Activated effector memory CD4-positive, alpha-beta T cell treated with Interleukin-2 at 50 U/mL for 16 hours (primary cell): ENCODE measurements around the gene ADAM19.

Experiments
- DNase-seq: peaks from one replicate; pipeline ENCODE4 v3.0.0-alpha.2; 2020

Gene ADAM19

DNA sequence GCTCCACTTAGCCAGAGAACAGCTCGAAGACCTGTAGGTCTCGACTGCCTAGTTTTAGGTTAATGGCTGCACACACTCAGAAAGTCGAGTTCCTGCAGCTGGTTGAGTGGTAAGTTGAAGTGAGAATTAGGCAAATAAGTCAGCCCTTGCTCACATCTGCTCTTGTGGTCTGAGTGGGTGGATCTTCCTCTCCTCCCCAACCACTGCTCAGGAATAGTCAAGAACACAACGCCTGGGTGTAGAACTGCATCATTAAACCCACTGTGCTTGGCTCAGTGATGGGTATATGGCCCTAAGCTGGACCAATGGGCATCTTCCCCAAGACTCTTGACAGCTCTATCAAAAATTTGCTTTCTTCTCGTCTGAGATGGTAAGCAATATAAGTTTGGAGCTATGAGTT, 20.9 kb upstream of the ADAM19 start:
- no peak for DNase-seq

DNA sequence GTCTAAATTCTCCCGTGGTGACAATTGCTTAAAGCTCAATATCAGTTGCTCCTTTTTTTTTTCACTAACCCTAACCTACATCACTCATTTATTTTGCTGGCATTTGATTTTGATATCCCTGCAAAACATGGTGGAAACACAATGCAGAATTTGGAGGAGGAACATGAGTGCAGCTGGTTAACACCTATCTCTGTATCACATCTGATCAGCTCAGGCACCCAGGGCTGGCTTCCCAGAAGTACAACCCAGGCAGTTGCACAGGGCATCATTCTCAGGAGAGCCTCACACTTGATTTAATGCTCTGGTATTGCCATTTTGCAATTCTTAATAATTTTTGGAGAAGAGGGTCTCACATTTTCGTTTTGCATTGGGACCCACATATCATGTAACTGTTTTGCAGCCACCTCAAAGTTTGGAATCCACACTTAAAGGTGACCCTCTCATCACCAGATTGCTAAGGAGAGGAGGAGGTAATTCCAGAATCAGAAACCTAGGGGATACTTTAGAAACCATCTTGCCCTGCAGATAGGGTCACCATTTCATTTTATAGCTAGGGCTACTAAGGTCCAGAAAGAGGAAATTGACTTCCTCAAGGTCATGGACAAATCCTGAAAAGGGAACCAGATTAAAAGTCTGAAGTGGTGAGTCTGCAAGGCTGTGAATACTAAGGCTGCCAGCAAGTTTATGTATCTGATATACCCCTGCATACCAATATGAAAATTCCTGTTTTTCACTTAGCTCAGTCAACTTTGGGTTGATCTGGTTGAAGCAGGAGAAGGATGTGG, 19.3 kb upstream of the ADAM19 start:
- DNase-seq: no peak

DNA sequence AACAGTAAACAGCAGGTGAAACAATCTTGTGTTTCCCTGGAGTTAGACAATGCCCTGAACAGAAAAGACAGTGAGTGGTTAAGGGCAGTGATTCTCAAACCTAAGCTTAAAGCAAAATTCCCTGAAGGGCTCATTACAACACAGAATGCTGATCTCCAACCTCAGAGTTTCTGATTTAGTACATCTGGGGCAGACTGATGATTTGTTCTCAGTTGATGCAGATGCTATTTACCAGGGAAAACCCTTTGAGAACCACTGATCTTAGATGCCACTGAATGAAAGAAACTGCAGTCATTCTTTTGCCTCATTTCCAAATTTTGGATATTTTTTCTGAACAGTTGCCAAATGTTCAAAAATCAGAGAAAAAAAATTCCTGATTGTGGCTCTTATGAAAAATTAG, 18.7 kb upstream of the ADAM19 start:
- no peak for DNase-seq

DNA sequence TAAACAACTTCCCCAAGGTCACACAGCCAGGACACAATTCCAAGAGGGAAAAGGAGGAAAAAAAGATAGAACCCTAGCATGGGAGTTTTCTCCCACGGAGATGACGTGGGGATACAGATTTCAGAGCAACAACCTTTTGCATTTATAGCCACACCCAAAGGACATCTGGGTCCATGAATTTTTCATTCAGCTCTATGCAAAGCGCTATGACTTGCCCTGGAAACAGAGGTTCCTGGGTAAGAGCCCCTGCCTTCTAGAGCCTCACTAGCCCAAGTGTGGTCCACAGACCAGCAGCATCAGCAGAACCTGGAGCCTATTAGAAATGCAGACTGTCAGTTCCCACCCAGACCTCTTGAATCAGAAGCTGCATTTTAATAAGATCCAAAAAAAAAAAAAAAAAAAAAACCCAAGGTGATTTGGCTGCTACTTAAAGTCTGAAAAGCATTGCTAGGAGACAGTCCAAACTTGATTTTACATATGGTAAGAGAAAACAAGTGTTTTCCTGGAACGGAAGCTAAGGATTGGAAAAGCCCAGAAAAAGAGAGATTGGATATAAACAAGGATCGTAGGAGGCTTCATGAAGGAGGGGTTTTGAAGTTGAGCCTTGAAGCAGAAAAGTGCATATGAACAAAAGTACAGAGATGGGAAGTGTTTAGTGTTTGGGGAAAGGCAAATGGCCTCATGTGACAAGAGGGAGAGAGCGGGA, 17.6 kb upstream of the ADAM19 start:
- DNase-seq: no peak

DNA sequence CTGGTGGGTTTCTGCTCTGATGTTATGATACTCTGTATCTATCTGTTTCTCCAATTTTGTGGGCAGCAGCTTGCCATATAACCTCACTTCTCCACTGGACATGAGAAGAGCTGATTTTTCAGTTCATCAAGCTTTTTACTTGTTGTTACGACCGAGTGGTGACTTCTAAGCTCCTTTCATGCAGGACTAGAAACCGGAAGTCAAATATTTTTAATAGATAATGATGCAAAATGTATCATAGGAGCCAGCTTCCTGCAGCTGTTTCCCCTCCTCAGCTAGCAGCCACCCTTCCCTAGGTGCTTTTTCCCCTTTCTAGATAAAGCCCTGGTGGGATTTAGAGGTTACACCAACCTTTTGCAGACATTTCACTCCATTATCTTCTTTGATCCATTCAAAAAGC, 17.0 kb upstream of the ADAM19 start:
- no peak for DNase-seq

DNA sequence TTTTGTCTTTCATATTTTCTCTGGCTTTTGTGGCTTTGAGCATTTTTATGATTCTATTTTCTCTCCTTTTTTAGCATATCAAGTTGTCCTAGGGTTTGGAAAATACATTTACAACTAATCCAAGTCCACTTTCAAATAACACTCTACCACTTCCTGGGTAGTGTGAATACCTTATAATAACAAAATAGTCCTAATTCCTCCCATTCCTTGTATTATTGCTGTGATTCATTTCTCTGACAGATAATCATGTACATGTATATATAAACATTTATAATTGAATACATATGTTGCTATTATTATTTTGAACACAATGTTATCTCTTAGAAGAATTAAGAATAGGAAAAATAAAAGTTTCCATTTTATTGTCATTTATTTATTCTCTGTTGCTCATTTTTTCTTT, 14.9 kb upstream of the ADAM19 start:
- DNase-seq: no peak

DNA sequence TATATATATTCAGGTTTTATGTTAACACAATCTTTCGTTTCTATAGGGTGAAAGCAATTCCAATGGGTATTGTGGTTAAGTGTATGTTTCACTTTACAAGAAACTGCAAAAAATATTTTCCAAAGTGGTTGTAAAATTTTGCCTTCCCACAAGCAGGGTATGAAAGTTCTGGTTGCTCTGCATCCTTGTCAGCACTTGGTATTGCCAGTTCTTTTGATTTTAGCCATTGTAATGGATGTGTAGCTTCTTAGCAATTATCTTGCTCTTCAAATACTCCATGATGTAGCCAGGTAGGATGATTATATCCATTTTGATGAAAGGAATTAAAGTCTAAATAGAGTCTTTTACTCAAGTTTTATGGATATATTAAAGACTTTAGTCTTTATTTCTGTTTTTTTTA, 9.1 kb upstream of the ADAM19 start:
- DNase-seq: no peak

DNA sequence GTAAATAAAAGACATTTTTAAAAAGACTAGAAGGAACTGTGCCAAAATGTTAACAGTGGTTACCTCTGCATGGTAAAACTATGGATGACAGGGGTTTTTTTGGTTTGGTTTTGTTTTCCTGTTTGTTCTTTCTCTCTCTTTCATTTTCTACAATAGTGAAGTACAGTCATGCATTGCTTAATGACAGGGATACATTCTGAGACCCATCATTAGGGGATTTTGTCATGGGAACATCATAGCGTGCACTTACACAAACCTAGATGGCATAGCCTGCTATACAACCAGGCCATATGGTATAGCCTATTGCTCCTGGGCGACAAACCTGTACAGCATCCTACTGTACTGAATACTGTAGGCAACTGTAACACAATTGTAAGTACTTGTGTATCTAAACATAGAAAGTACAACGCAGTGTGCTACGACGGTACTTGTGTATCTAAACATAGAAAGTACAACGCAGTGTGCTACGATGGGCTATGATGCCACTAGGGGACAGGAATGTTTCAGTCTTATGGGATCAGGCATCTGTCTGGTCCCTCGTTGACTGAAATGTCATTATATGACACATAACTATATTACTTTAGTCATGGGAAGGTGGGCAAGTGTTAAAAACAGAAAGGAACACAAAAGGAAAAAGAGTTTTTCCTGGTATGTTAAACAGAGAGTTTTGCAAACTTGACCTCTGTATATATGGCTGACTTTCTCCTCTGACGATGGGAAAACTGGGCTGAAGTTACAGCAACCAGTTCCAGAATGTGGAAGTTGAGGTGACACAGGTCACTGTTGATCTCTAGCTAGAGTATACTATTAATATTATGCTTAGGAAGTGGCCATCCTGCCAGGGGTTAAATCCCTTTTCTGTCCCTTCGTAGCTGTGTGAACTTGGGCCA, 7.4 kb upstream of the ADAM19 start:
- no peak for DNase-seq

DNA sequence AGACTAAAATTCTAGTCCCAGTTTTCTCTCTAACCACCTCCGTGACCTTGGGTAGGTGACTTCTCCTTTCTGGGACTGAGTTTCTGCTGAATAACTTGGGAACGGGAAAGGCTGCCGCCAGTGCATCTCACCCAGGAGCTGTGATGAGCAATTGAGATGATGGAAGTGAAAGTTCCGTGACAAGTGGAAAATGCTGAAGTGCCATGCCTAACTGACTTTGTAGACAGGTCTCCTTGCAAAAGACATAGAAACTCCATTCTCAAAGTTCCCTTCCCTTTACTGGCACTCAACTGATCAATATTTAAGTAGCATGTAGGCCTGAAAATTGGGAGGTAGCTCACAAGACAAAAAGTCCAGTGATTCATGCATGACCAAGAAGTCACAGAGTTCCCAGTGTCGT, 6.3 kb upstream of the ADAM19 start:
- DNase-seq: no peak

DNA sequence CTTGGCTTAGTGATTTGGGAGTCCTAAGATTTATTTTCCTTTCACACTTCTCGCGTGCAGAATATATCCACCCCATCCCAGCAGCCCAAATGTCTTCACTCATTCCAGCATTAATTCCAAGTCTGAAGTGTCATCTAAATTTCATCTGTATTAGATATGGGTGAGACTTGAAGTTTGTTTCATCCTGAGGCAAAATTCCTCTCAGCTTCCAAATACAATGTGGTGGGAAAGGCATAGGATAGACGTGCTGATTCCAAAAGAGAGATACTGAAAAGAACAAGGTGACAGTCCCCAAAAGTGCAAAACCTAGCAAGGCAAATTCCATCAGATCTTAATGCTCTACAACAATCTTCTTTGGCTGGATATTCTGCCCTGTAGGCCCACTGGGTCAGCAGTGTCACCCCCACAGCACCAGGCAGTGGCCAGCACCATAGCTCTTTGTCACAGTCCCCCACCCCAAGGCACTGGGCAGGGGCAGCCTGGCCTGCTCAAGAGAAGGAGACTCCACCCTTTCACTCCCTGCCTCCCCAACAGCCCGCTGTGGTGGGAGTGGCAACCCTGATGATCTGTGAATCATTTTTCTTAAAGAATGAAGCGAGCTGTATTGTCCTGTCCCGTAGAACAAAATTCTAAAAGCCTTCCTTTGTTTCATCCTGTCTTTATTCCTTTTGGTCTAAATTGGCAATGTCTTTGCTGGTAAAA, 2.7 kb upstream of the ADAM19 start:
- no peak for DNase-seq

DNA sequence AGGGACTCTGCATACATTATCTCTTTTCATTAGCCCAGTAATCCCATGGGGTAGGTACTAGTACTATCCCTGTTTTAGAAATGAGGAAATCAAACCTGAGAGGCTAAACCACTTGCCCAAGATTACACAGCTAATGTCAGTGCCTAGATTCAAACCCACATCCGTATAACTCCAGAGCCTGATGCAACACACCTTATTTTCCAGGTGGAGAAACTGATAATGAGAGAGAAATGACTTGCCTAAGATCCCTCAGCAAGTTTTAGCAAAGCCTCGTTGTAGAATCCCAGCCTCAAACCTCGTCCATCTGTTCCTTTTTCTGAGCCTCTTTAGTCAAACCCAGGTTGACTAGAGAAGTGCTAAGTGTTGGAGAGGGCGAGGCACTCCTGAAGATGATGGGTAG, 1.1 kb upstream of the ADAM19 start:
- no peak for DNase-seq

DNA sequence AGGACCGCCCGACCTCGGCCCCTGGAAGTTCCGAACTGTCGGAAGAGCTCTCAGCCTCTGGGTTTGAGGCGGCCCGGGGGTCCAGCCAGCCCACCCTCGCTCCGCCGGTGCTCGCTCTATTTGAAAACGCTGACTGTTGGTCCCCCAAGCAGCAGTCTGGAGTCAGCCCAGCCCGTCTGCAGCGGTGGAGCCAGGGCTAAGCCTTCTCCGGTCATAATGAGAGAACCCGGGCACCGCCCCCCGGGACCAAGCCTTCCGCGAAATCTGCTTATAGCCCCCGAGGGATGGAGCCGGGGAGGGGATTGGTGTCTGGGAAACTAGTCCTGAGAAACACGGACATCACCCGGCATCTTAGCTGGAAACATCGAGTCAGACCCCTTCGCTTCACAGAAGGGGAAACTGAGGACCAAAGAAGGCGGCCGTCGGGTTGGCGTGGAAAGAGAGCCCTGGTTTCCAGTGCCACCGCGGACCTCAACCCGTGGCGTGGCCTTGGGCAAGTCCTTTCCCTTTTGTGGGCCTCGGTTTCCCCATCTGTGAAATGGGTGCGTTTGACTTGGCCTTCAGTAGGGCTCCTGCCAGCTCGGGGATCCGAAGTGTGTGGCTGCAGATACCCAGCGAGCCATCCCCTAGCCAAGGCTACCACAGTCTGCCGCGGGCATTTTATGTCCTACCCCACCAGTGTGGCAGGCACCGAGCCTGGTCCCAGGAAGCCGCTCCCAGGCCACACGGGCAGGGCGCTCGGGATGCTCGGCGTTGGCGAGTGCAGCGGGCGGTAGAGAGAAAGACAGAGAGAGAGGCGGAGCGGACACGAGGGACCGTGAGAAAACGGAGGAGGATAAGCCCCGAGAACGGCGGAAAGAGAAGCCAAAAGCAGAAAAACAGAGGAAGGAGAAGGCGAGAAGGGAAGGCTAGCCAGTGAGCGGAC, 857 bp downstream of the ADAM19 start:
- DNase-seq: no peak

DNA sequence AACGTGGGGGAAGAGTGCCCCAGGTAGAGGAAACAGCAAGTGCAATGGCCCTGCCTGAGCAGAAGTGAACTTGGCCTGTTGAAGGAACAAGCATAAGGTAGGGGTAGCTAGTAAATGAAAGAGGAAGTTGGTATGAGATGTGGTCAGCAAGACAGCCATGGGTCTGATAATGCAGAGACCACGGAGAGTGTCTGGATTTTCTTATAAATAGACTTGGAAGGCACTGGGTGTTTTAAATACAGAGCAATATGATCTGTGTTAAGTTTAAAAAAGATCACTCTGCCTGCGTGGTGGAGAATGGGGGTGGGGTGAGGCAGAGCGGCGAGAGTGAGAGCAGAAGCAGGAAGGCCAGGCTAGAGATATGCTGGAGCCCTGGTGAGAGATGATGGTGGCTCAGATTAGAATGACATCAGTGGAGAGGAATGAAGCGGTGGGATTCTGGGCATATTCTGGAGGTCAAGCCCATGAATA, 4.2 kb downstream of the ADAM19 start:
- peak; percentile 36 for DNase-seq

DNA sequence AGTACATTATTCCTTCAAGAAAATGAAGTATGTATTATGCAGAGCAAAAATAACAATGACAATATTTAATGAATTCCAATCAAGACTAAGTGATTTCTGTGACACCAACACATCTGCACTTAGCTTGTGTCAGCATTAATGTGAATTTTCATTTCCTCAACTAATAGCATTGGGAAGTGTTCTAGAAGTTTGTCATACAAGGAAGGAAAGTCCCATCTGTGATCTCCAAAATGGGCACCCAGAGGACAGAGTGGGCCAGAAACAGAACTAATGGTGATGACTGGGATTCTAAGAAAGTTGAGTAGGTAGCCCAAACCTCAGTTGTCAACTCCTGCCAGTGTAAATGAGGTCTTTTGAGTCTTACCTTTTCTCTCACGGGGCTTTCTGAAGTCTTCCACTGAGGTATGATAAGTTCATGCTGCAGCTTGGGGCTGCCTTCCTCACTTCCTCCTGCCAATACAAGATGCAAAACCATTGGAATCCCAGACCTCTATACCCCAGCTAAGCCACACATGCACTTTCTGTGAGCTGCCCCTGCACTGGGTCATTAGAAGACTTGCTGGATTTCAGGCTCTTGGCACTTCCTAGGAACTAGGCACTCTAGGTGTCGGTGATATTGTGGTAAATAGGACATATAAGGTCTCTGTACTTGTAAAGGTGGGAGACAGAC, 4.9 kb downstream of the ADAM19 start:
- DNase-seq: no peak

DNA sequence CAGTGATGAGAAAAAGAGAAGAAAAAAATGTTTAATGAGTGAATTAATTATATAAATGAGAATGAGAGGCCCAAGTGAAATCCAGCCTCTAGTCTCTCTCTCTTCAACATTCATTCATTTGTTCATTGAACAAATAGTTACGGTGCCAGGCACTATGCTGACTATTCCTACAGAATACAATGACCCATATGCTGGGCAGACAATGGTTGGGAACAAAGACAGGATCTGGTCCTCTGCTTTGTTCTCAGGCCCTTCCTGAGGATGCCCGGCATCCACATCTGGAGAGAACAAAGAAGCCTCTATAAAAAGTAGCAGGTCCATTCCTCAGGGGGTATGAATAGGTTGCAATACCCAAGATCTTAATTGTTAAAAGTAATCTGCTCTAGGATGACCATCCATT, 6.9 kb downstream of the ADAM19 start:
- no peak for DNase-seq

DNA sequence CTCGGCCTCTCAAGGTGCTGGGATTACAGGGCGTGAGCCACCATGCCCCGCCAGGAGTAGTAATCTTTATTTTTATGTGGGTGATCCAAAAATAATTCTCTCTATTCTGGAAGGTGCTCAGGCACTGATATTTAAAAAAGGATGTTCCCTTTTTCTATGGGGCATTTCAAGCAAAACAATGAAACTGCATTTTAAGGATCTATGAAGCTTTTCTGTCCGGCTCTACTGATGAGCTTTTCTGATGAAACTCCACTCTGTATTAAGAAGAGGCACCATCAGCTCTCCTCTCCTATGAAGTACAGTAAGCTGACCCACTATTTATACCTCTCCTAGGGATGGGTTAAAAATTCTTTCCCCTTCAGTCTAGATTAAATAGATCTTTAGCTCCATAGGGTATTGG, 7.4 kb downstream of the ADAM19 start:
- no peak for DNase-seq

DNA sequence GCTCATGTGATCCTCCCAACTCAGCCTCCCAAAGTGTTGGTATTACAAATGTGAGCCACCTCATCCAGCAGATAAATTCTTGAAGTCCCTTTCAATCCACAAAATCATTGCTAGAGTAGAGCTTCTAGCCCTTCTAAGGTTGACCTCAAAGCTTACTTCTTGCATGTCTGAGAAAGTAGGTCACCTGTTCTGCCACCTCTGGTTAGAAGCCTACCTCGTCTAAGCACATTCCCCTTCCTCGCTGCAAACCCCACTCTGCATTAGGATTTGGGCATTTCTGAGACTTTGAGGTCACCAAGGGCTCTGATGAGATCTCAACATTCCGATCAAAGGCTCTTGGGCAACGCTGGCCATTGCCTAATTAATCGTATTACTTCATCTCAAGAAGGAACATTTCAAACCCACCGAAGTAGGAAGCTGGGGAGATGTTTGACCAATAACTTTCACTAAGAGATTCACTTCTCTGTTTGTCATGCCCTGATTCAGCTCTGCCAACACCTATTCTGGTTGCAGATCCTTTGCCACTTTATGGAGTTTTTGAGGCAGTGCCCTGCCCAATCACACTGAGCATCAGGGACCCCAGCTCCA, 8.6 kb downstream of the ADAM19 start:
- no peak for DNase-seq

DNA sequence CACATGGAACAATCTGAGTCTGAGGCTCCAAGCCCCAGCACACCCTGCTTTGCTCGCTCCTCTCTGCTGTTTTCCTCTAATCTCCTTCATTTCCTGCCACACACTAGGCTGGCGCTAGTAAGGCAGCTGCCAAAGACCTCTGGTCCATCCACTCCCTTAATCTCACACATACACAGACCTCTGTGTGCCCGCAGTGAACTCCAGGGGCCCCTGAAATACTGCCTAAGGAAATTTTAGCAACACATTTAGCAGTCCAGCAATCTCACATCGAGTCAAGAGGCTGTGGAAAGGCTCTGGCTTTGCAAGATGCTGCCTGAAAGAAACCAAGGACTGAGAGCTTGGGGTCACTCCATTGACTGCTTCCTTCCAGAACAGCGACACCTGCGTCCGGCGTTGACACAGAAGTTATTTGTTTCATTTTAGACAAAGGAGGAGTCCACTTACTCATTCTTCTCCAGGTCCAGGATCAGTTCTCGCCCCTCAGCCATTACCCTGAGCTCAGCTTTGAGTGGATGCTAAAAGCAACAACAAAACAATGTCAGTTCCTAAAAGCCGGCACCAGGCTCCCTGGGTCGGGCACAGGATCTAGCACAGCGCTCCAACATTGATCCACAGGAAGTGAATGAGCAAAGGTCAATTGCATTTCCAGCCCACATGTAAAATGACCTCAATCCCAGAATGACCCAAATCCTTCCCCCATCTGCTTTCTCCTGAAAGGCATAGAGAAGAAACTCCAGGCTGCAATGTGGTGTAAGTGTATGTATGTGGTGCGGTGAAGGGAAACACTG, 11.5 kb downstream of the ADAM19 start:
- no peak for DNase-seq

DNA sequence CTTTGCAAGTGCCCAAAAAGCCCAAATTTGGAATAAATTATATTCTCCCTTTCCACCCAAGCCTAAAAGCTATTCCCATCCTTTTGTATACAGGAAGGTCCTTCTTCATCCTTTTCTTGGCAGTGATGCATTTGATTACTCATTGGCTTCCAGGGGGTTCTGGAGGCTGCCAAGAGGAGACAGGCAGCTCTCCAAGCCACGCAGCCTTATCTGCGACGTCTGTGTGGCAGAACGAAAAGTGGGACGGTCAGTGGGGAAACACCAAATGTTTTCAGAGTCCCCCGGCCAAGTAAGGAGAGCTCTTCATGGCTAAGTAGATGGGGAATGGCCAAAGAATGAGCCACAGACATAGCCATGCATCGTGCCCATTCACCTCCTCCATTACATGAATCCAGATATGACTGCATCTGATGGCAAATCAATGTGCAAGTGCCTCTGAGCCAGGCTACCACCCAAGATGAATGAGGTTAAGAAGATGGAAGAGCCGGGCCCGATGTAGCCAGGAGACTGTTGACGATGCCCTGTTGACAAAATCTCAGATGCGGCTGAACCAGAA, 12.1 kb downstream of the ADAM19 start:
- no peak for DNase-seq
